Pulmonary artery endothelial cell (primary cell): ENCODE data around the gene CKMT1A. TPM values are rescaled to one million over a fixed set of nuclear protein-coding genes. Genes with fewer than 3 reads are reported as not detected.

Experiments used
- DNase-seq: peaks from one replicate; pipeline ENCODE4 v3.0.0-alpha.2; 2011; ENCODE audit warnings: low read depth, low spot score
- total RNA-seq: library from RNA; depleted of rRNA; stranded (reverse); fragments of >200 nt; gene quantifications from 2 replicates; pipeline ENCODE4 v1.2.3, GENCODE V29; 2014

CKMT1A gene
- total RNA-seq, 1 donor from 2014 or later, result not detected

GRCh38 chr15:43748376-43748775, 54.7 kb downstream of the CKMT1A start:
- no peak for DNase-seq

Other genes with a start within 250 kb of the CKMT1A start
- gene TP53BP1, start 200.7 kb upstream of the CKMT1A start, total RNA-seq, result 54.2 and 74.5 TPM in 2 replicates
- 1.4 and 1.6 TPM in 2 replicates for gene MAP1A, start 176.3 kb upstream of the CKMT1A start, total RNA-seq
- gene PPIP5K1, start 103.7 kb upstream of the CKMT1A start, total RNA-seq, result 13.8 and 35.5 TPM in 2 replicates
- not detected in 2 replicates for gene CKMT1B, start 99.8 kb upstream of the CKMT1A start, total RNA-seq
- under 0.01 TPM in 2 replicates for gene STRC, start 75.1 kb upstream of the CKMT1A start, total RNA-seq
- 0.33 and 1.0 TPM in 2 replicates for gene CATSPER2, start 45.0 kb upstream of the CKMT1A start, total RNA-seq
- gene PDIA3, start 52.6 kb downstream of the CKMT1A start, total RNA-seq, result 166 and 578 TPM in 2 replicates
- gene ELL3, start 83.1 kb downstream of the CKMT1A start, total RNA-seq, result 2.0 and 2.8 TPM in 2 replicates
- 243 and 369 TPM in 2 replicates for gene SERF2, start 98.5 kb downstream of the CKMT1A start, total RNA-seq
- gene SERINC4, start 106.4 kb downstream of the CKMT1A start, total RNA-seq, result not detected in 2 replicates
- gene HYPK, start 106.7 kb downstream of the CKMT1A start, total RNA-seq, result 7.6 and 10.3 TPM in 2 replicates
- gene MFAP1, start 130.8 kb downstream of the CKMT1A start, total RNA-seq, result 24.2 and 38.4 TPM in 2 replicates
- gene WDR76, start 133.1 kb downstream of the CKMT1A start, total RNA-seq, result 18.1 and 22.8 TPM in 2 replicates